Neural cell (in vitro differentiated cells): ENCODE measurements around the gene PDE11A.

Experiments
- EP300 ChIP-seq: fragments of 450-650 bp; conservative IDR thresholded peaks from 2 replicates; pipeline ENCODE4 v1.6.1; 2014; ENCODE audit warnings: antibody characterized with exemption, mild to moderate bottlenecking, moderate library complexity; ENCODE audit not compliant: poor library complexity, severe bottlenecking
- EZH2 ChIP-seq: fragments of 200-600, 300-800 bp; shearing (Covaris generic), sonication (generic); IDR thresholded peaks from 2 replicates; pipeline ENCODE4 v1.6.1; 2014; ENCODE audit warnings: antibody characterized with exemption, low read length, borderline replicate concordance, mild to moderate bottlenecking; ENCODE audit not compliant: insufficient read depth, poor library complexity, severe bottlenecking
- MXI1 ChIP-seq: fragments of 450-650 bp; conservative IDR thresholded peaks from 2 replicates; pipeline ENCODE4 v1.6.1; 2014; ENCODE audit warnings: antibody characterized with exemption, mild to moderate bottlenecking; ENCODE audit not compliant: poor library complexity, severe bottlenecking
- POLR2AphosphoS5 ChIP-seq: IDR thresholded peaks from 2 replicates; pipeline ENCODE4 v1.6.1; 2012
- RAD21 ChIP-seq: fragments of 450-650 bp; conservative IDR thresholded peaks from 2 replicates; pipeline ENCODE4 v1.6.1; 2014; ENCODE audit warnings: antibody characterized with exemption, mild to moderate bottlenecking, moderate library complexity
- SMC3 ChIP-seq: fragments of 450-650 bp; conservative IDR thresholded peaks from 2 replicates; pipeline ENCODE4 v1.6.1; 2014; ENCODE audit warnings: antibody characterized with exemption, mild to moderate bottlenecking, moderate library complexity; ENCODE audit not compliant: poor library complexity
- TAF1 ChIP-seq: IDR thresholded peaks from 2 replicates; pipeline ENCODE4 v1.6.1; 2012; ENCODE audit warnings: low read depth
- TF ChIP-seq, protein P1 (sequence below): fragments of 450-650 bp; IDR thresholded peaks from 2 replicates; pipeline ENCODE4 v1.5.1; 2014; ENCODE audit warnings: antibody characterized with exemption, mild to moderate bottlenecking, moderate library complexity; ENCODE audit not compliant: poor library complexity, severe bottlenecking
- TF ChIP-seq, protein P2 (sequence below): IDR thresholded peaks from 2 replicates; pipeline ENCODE4 v1.6.1; 2012; ENCODE audit warnings: borderline replicate concordance

- TF ChIP-seq, protein P1, sequence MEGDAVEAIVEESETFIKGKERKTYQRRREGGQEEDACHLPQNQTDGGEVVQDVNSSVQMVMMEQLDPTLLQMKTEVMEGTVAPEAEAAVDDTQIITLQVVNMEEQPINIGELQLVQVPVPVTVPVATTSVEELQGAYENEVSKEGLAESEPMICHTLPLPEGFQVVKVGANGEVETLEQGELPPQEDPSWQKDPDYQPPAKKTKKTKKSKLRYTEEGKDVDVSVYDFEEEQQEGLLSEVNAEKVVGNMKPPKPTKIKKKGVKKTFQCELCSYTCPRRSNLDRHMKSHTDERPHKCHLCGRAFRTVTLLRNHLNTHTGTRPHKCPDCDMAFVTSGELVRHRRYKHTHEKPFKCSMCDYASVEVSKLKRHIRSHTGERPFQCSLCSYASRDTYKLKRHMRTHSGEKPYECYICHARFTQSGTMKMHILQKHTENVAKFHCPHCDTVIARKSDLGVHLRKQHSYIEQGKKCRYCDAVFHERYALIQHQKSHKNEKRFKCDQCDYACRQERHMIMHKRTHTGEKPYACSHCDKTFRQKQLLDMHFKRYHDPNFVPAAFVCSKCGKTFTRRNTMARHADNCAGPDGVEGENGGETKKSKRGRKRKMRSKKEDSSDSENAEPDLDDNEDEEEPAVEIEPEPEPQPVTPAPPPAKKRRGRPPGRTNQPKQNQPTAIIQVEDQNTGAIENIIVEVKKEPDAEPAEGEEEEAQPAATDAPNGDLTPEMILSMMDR: no peak
- TF ChIP-seq EZH2: no peak
- no peak for TF ChIP-seq POLR2AphosphoS5
- TF ChIP-seq TAF1: no peak
- TF ChIP-seq EP300: no peak
- TF ChIP-seq SMC3: no peak
- no peak for TF ChIP-seq RAD21
- no peak for TF ChIP-seq MXI1
- TF ChIP-seq, protein P2, sequence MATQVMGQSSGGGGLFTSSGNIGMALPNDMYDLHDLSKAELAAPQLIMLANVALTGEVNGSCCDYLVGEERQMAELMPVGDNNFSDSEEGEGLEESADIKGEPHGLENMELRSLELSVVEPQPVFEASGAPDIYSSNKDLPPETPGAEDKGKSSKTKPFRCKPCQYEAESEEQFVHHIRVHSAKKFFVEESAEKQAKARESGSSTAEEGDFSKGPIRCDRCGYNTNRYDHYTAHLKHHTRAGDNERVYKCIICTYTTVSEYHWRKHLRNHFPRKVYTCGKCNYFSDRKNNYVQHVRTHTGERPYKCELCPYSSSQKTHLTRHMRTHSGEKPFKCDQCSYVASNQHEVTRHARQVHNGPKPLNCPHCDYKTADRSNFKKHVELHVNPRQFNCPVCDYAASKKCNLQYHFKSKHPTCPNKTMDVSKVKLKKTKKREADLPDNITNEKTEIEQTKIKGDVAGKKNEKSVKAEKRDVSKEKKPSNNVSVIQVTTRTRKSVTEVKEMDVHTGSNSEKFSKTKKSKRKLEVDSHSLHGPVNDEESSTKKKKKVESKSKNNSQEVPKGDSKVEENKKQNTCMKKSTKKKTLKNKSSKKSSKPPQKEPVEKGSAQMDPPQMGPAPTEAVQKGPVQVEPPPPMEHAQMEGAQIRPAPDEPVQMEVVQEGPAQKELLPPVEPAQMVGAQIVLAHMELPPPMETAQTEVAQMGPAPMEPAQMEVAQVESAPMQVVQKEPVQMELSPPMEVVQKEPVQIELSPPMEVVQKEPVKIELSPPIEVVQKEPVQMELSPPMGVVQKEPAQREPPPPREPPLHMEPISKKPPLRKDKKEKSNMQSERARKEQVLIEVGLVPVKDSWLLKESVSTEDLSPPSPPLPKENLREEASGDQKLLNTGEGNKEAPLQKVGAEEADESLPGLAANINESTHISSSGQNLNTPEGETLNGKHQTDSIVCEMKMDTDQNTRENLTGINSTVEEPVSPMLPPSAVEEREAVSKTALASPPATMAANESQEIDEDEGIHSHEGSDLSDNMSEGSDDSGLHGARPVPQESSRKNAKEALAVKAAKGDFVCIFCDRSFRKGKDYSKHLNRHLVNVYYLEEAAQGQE: no peak
These were observed 142.7 kb downstream of the PDE11A start for GRCh38 chr2:177929662-177930522.
